DMS153 treated with DMSO at 0.1 percent for 48 hours (cell line): Measurements from ENCODE around the gene FRAT2.
"Not testable (repeated sequence)": the region's sequence is repeated elsewhere in the genome, so short reads cannot be mapped to it uniquely, and the experiment has no call there.

Source experiments
- DNase-seq: peaks from one replicate; lab custom pipeline; 2025; ENCODE audit not compliant: unreplicated experiment; lab: John Stamatoyannopoulos, UW

Gene FRAT2

GRCh38 chr10:97356918-97357317 is 22.4 kb upstream of the FRAT2 start:
- no peak for DNase-seq

GRCh38 chr10:97356318-97356914 is 21.9 kb upstream of the FRAT2 start:
- DNase-seq: no peak

GRCh38 chr10:97355571-97355975 is 21.0 kb upstream of the FRAT2 start:
- no peak for DNase-seq

GRCh38 chr10:97353945-97354344 is 19.4 kb upstream of the FRAT2 start:
- no peak for DNase-seq

- DNase-seq: no peak
Observed at GRCh38 chr10:97349752-97350513, 15.4 kb upstream of the FRAT2 start.

GRCh38 chr10:97347317-97347716 is 12.8 kb upstream of the FRAT2 start:
- no peak for DNase-seq

- DNase-seq: not testable (repeated sequence)
Observed at GRCh38 chr10:97343664-97344063, 9.1 kb upstream of the FRAT2 start.

- DNase-seq: no peak
Observed at GRCh38 chr10:97341416-97341815, 6.9 kb upstream of the FRAT2 start.

GRCh38 chr10:97338041-97338440 is 3.5 kb upstream of the FRAT2 start:
- DNase-seq: no peak

GRCh38 chr10:97336942-97337831 is 2.7 kb upstream of the FRAT2 start:
- peak; percentile 38 for DNase-seq

- DNase-seq: no peak
Observed at GRCh38 chr10:97336446-97336845, 1.9 kb upstream of the FRAT2 start.

GRCh38 chr10:97336006-97336405 is 1.5 kb upstream of the FRAT2 start:
- DNase-seq: no peak

- DNase-seq: no peak
Observed at GRCh38 chr10:97335188-97335619, 675 bp upstream of the FRAT2 start.

GRCh38 chr10:97333601-97334369 is 744 bp downstream of the FRAT2 start:
- DNase-seq: no peak

- DNase-seq: no peak
Observed at GRCh38 chr10:97333351-97333600, 1.3 kb downstream of the FRAT2 start.

GRCh38 chr10:97332591-97333350 is 1.8 kb downstream of the FRAT2 start:
- peak; percentile 37 for DNase-seq

GRCh38 chr10:97331153-97331703 is 3.3 kb downstream of the FRAT2 start:
- DNase-seq: no peak

- DNase-seq: no peak
Observed at GRCh38 chr10:97329766-97330165, 4.8 kb downstream of the FRAT2 start.

GRCh38 chr10:97328646-97329453 is 5.7 kb downstream of the FRAT2 start:
- DNase-seq: no peak
